Naive thymus-derived CD8-positive, alpha-beta T cell (primary cell): Measurements from ENCODE around the gene TBRG4. TPM values are rescaled to one million over a fixed set of nuclear protein-coding genes. Genes with fewer than 3 reads are reported as not detected.

Experiments
- ATAC-seq, 2 donors: fragments of 150-1000 bp; cut with Tn5 transposase in 1 of 2; sonication (Bioruptor Pico), chemical (Tn5 transposase) in 1 of 2; 1 replicate in 1 of 2; 2 replicates in 1 of 2; pipeline ENCODE4 v1.10.0; 2021; ENCODE audit warnings: mild to moderate bottlenecking in 2 of 2, moderate library complexity in 2 of 2
- POLR2A ChIA-PET: fragments of 350-600 bp; sonication (Branson Sonifier 250); formaldehyde crosslinking; loops from one replicate; lab custom pipeline; 2021; ENCODE audit warnings: antibody characterized with exemption; lab: Charles Lee
- DNase-seq, 10 donors: peaks; one replicate each; pipeline versions ENCODE4 v3.0.0 to v3.0.0-alpha.2; 2020 to 2022
- H3K27ac Mint-ChIP-seq, 10 donors: one replicate each; pipeline ENCODE4 v1.8.0; 2020 to 2022; ENCODE audit warnings: mild to moderate bottlenecking in 10 of 10, mixed read lengths in 10 of 10, moderate library complexity in 4 of 10, inconsistent platforms in 1 of 10
- H3K27me3 Mint-ChIP-seq, 5 donors: one replicate each; pipeline ENCODE4 v1.8.0; 2021 to 2022; ENCODE audit warnings: mixed read lengths in 5 of 5
- H3K36me3 Mint-ChIP-seq, 3 donors: one replicate each; pipeline ENCODE4 v1.8.0; 2020 to 2022; ENCODE audit warnings: mixed read lengths in 3 of 3, mild to moderate bottlenecking in 2 of 3, inconsistent platforms in 1 of 3
- H3K4me1 Mint-ChIP-seq, 4 donors: one replicate each; pipeline ENCODE4 v1.8.0; 2021 to 2022; ENCODE audit warnings: mixed read lengths in 4 of 4
- H3K4me3 Mint-ChIP-seq, 10 donors: one replicate each; pipeline ENCODE4 v1.8.0; 2020 to 2022; ENCODE audit warnings: mild to moderate bottlenecking in 10 of 10, mixed read lengths in 10 of 10, moderate library complexity in 6 of 10, inconsistent platforms in 1 of 10
- H3K9me3 Mint-ChIP-seq, 9 donors: one replicate each; pipeline ENCODE4 v1.8.0; 2020 to 2022; ENCODE audit warnings: mixed read lengths in 9 of 9, mild to moderate bottlenecking in 3 of 9, inconsistent platforms in 1 of 9, moderate library complexity in 1 of 9
- polyA plus RNA-seq, 3 donors: library from polyadenylated mRNA; unstranded; fragments of 300-500 nt; fragmentation: Illumina TruSeq; gene quantifications; one replicate each; pipeline ENCODE4 v1.2.3, GENCODE V29; 2021
- total RNA-seq, 8 experiments: library from RNA in 2 of 8; stranded (reverse) in 2 of 8; gene quantifications; one replicate each; pipeline ENCODE4 v1.2.3 and lab custom pipeline; 2021 to 2026

Gene TBRG4
- total and polyA plus RNA-seq, 5 experiments from 2014 or later: 51.3 to 167 (median 95.7) TPM

DNA sequence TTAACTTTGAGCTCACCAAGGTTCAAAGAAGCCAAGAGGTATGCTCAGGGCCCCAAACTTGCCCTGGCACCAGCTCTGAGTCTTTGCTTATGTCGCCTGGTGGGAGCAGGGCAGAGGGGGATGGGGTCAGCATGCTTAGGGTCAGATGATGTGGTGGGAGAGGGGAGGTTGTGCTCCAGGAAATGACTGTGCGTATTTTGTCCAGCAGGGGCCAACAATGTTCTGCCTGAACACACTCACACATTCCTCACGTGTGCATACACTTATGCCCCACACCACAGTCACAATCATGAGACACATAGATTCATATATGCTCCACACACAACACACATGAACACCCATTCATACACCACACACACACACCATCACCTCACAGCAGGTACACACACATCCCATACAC lies 41.7 kb upstream of the TBRG4 start:
- Mint-ChIP-seq H3K27me3 (peaks cover 12 to 33% (median 15%) of the 10 kb centered on the region in 5 donors), H3K4me3 (no peak overlapping the region), H3K27ac (no peak overlapping the region), H3K9me3 (no peaks in the 10 kb centered on the region), H3K36me3 (no peaks in the 10 kb centered on the region), H3K4me1 (peaks cover 4 to 11% (median 9%) of the 10 kb centered on the region in 4 donors)
- DNase-seq: no peak
- ATAC-seq: no peak
- POLR2A ChIA-PET: no interaction called here

DNA sequence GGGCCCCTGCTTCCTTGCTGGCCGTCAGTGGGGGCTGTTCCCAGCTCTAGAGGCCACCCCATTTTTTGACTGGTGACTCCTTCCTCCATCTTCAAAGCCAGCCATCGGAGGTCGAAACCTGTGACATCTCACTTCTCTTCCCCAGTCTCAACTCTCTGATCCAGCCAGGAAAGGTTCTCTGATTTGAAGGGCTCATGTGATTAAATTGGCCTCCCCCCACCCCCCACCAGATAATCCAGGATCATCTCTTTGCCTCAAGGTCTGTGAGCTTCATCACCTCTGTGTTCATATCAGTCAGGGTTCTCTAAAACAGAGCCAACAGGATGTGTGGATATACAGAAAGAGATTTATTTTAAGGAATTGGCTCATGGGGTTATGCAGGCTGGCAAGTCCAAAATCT lies 40.5 kb upstream of the TBRG4 start:
- H3K4me3 Mint-ChIP-seq: no peak overlapping the region
- no peak overlapping the region for H3K27ac Mint-ChIP-seq
- peaks cover 2 to 7% (median 4%) of the 10 kb centered on the region in 4 donors for H3K4me1 Mint-ChIP-seq
- DNase-seq (no peak), ATAC-seq (no peak)
- no peaks in the 10 kb centered on the region for H3K9me3 Mint-ChIP-seq
- H3K27me3 Mint-ChIP-seq: peaks cover 7 to 30% (median 8%) of the 10 kb centered on the region in 5 donors
- POLR2A ChIA-PET: no interaction called here
- H3K36me3 Mint-ChIP-seq: no peaks in the 10 kb centered on the region

GRCh38 chr7:45151131-45151684 lies 39.7 kb upstream of the TBRG4 start:
- peak overlapping the region in 1 of 10 donors; percentile 66 for H3K27ac Mint-ChIP-seq
- H3K27me3 Mint-ChIP-seq: peaks cover 0 to 24% (median 9%) of the 10 kb centered on the region in 5 donors
- ATAC-seq (no peak), DNase-seq (no peak)
- H3K4me3 Mint-ChIP-seq: no peak overlapping the region
- H3K36me3 Mint-ChIP-seq: no peaks in the 10 kb centered on the region
- POLR2A ChIA-PET: no interaction called here
- H3K9me3 Mint-ChIP-seq: no peaks in the 10 kb centered on the region
- peaks cover 0 to 4% (median 0%) of the 10 kb centered on the region in 4 donors for H3K4me1 Mint-ChIP-seq

DNA sequence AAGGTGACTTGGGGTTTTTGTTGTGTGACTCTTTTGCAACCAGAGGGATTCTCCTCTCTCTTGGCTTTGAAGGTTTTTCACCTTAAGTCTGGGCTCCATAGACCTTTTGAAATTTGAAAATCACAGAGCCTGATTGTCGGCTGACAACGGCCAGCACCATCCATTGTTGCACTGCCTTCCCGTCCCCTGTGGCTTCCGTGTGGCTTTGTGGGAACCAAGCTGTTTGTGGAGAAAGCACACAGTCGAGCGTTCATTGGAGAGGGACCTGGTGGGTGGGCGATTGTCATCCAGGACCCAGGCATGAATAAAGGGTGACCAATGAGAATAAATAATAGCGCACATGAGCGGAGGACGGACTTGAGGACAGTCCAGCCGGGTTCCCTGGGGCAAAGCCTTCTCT lies 38.7 kb upstream of the TBRG4 start:
- Mint-ChIP-seq H3K36me3 (no peaks in the 10 kb centered on the region), H3K4me1 (peaks cover 0 to 4% (median 0%) of the 10 kb centered on the region in 4 donors)

GRCh38 chr7:45149606-45150005 lies 38.1 kb upstream of the TBRG4 start:
- POLR2A ChIA-PET: no interaction called here
- H3K36me3 Mint-ChIP-seq: no peaks in the 10 kb centered on the region
- peaks cover 0 to 1% (median 0%) of the 10 kb centered on the region in 4 donors for H3K4me1 Mint-ChIP-seq
- ATAC-seq (no peak), DNase-seq (no peak)
- H3K27ac Mint-ChIP-seq: peak overlapping the region in 2 of 10 donors; percentile 61 to 62
- H3K27me3 Mint-ChIP-seq: peaks cover 5 to 18% (median 10%) of the 10 kb centered on the region in 5 donors
- H3K9me3 Mint-ChIP-seq: no peaks in the 10 kb centered on the region
- H3K4me3 Mint-ChIP-seq: no peak overlapping the region

More for the DNA sequence above, 38.7 kb upstream of the TBRG4 start:
- POLR2A ChIA-PET: no interaction called here
- no peak for ATAC-seq
- Mint-ChIP-seq H3K4me3 (no peak overlapping the region), H3K9me3 (no peaks in the 10 kb centered on the region), H3K27ac (no peak overlapping the region), H3K27me3 (peaks cover under 1 to 19% (median 8%) of the 10 kb centered on the region in 5 donors)
- DNase-seq: no peak

DNA sequence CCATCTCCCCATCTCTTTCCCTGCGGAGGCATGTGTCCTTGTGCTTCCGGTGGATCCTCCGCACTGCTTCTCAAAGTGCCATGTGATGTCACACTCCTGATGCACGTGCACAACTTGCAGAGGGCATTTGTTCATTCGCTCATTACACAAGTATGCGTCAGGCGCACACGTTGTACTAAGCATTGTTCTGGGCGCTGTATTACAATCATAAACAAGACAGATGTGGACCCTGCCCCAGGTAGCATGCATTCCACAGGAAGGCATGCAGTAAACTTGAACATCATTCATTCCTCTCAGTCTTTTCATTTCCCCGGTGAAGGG lies 37.1 kb upstream of the TBRG4 start:
- Mint-ChIP-seq H3K4me3 (no peak overlapping the region), H3K4me1 (no peaks in the 10 kb centered on the region), H3K36me3 (no peaks in the 10 kb centered on the region), H3K27me3 (peaks cover 10 to 24% (median 16%) of the 10 kb centered on the region in 5 donors), H3K9me3 (no peaks in the 10 kb centered on the region), H3K27ac (no peak overlapping the region)
- POLR2A ChIA-PET: no interaction called here
- ATAC-seq: no peak
- DNase-seq: no peak

DNA sequence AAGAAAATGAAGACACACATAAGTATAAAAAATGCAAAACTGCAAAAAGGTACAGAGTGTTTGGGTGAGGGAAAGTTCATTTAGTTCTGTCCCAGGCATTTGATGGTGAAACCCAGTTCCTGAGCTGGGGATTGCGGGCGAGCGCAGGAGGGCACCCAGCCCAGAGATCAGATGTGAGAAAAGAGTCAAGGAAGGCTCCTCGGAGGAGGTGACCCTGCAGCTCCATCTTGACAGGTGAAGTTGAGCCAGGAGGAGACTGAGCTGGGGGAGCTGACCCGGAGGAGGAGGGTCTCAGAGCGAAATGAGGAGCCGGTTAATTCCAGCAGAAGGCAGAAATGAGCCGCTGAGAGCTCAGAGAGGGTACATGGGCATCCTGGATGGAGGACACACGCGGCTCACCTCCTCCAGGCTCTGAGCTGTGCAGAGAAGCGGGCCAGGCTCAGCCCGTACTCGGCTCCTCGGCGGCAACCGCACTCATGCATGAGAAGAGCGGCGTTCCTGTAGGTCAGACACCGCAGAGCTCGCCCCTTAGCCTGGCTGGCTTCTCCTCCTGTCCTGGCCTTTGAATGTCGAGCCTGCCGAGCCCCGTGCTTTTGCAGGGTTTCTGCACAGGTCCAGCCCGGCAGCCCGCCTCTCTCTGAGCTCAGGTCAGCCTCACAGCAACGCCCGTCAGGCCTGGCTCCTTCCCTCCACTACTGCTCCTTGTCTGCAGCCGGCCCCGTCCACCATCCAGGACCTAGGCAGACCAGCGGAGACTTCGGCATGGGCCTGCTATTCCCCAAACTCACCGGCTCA lies 36.6 kb upstream of the TBRG4 start:
- peaks cover 8 to 24% (median 16%) of the 10 kb centered on the region in 5 donors for H3K27me3 Mint-ChIP-seq
- no peaks in the 10 kb centered on the region for H3K4me1 Mint-ChIP-seq
- peak overlapping the region in 1 of 10 donors; percentile 37 for H3K27ac Mint-ChIP-seq
- no peaks in the 10 kb centered on the region for H3K9me3 Mint-ChIP-seq
- no peaks in the 10 kb centered on the region for H3K36me3 Mint-ChIP-seq
- no peak overlapping the region for H3K4me3 Mint-ChIP-seq
- POLR2A ChIA-PET: no interaction called here
- DNase-seq (no peak), ATAC-seq (no peak)

DNA sequence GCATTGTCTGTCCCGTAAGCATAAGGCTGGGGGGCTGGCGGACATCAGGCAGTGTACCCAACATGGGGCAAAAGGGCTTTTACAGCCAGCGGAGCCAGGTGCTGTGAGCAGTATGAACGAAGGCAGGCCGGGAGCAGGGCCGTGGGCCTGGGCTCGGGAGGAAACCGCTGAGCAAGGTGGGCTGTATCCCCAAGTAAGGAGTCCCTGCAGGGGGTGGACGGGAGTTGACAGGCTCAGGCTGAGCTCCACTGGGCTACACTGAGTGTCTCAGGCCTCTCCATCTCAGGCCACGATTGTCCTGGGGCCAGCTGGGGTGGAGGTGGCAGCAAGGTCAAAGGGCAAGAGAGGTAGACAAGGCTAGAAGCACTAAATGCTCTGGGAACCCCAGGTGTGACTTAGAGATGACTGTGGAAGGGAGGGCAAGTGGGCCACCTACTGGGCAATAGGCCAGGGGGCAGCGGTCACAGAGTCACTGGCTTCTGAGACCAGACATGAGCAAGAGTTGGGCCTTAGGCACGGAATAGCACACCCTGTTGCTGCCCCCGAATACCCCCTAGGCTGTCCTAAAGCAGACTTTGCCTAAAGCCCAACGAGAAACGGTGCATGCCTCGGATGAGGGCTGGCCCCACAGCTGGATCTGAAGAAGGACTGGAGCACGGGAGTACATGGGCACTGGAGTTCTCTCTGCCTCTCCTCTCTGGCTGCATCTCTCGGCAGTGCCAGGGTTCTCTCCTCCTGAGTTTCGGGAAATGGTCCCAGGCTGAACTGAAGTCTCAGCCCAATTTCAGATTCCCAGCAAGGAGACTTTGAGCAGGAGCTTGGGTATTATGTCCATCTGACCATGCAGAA lies 35.3 kb upstream of the TBRG4 start:
- H3K4me3 Mint-ChIP-seq: no peak overlapping the region
- H3K4me1 Mint-ChIP-seq: no peaks in the 10 kb centered on the region
- no peak for DNase-seq
- H3K27ac Mint-ChIP-seq: no peak overlapping the region
- no peak for ATAC-seq
- no peaks in the 10 kb centered on the region for H3K36me3 Mint-ChIP-seq
- POLR2A ChIA-PET: no interaction called here
- peaks cover 8 to 24% (median 16%) of the 10 kb centered on the region in 5 donors for H3K27me3 Mint-ChIP-seq
- no peaks in the 10 kb centered on the region for H3K9me3 Mint-ChIP-seq

DNA sequence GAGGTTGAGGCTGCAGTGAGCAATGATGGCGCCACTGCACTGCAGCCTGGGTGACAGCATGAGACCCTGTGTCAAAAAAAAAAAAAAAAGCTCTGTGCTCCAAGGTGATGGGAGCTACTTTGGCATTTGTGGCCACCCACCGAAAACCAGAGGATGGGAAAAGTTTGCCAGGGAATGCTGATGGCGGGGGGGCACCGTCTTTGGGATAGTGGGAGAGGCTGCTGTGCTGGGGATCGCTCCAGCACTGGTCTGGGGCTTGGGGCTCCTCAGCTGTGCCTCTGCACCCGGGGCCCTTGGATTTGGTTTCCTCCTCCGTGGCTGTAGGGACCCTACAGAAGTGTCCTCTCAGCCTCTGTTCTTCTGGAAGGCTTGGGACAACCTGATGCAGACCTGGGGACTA lies 34.4 kb upstream of the TBRG4 start:
- H3K27ac Mint-ChIP-seq: no peak overlapping the region
- DNase-seq: no peak
- POLR2A ChIA-PET: no interaction called here
- no peaks in the 10 kb centered on the region for H3K4me1 Mint-ChIP-seq
- H3K27me3 Mint-ChIP-seq: peaks cover 8 to 24% (median 16%) of the 10 kb centered on the region in 5 donors
- H3K9me3 Mint-ChIP-seq: no peaks in the 10 kb centered on the region
- ATAC-seq: no peak
- no peak overlapping the region for H3K4me3 Mint-ChIP-seq
- no peaks in the 10 kb centered on the region for H3K36me3 Mint-ChIP-seq

DNA sequence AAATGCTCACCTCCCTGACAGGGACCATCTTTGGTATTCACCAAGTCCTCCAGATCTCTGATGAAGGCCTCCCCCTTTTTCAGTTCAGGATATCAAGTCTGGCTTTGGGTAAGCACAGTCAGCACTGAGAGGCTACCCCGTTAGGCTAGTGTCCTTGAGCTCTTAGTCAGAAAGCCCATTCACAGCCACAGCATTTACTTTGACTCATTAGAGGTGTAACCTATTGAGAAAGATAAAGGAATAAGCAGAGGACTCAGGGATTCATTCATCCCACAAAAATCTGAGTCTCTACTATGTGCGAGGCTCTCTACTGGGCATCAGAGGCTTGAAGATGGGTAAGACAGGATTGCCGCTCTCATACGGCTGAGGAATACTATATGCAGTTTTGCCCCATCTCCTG lies 32.1 kb upstream of the TBRG4 start:
- POLR2A ChIA-PET: no interaction called here
- Mint-ChIP-seq H3K36me3 (no peaks in the 10 kb centered on the region), H3K27me3 (peaks cover 6 to 18% (median 16%) of the 10 kb centered on the region in 5 donors), H3K27ac (no peak overlapping the region), H3K9me3 (no peaks in the 10 kb centered on the region), H3K4me3 (no peak overlapping the region), H3K4me1 (peaks cover 0 to 2% (median 0%) of the 10 kb centered on the region in 4 donors)
- ATAC-seq (no peak), DNase-seq (no peak)

DNA sequence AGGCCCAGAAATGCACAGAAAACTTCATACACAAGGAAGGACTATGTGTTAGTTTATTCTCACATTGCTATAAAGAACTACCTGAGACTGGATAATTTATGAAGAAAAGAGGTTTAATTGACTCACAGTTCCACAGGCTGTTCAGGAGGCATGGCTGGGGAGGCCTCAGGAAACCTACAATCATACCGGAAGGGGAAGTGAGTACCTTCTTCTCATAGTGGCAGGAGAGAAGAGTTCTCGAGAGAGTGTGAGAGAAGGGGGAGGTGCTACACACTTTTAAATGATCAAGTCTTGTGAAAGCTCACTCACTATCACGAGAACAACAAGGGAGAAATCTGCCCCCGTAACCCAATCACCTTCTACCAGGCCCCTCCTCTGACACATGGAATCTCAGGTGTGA lies 29.3 kb upstream of the TBRG4 start:
- Mint-ChIP-seq H3K4me1 (peaks cover 4 to 12% (median 6%) of the 10 kb centered on the region in 4 donors), H3K27ac (no peak overlapping the region), H3K9me3 (no peaks in the 10 kb centered on the region), H3K4me3 (no peak overlapping the region), H3K36me3 (no peaks in the 10 kb centered on the region), H3K27me3 (peaks cover 4 to 16% (median 9%) of the 10 kb centered on the region in 5 donors)
- DNase-seq (no peak), ATAC-seq (no peak)
- POLR2A ChIA-PET: no interaction called here

GRCh38 chr7:45138433-45139267 lies 27.2 kb upstream of the TBRG4 start:
- POLR2A ChIA-PET: interaction anchor here (0.9 kb wide), 1 partner anchor 1208 kb away, joined by 6 read pairs; no protein-coding TSS in a partner anchor
- peak overlapping the region in 1 of 10 donors; percentile 55 for H3K27ac Mint-ChIP-seq
- H3K9me3 Mint-ChIP-seq: no peaks in the 10 kb centered on the region
- DNase-seq: no peak
- H3K4me3 Mint-ChIP-seq: no peak overlapping the region
- peaks cover 6 to 15% (median 11%) of the 10 kb centered on the region in 4 donors for H3K4me1 Mint-ChIP-seq
- peaks cover 0 to 5% (median 0%) of the 10 kb centered on the region in 5 donors for H3K27me3 Mint-ChIP-seq
- no peak for ATAC-seq
- no peaks in the 10 kb centered on the region for H3K36me3 Mint-ChIP-seq
